SK-N-SH (cell line): ENCODE data around the gene GPRASP1. TPM values are rescaled to one million over a fixed set of nuclear protein-coding genes. Genes with fewer than 3 reads are reported as not detected.

Experiments used
- CTCF ChIA-PET: fragments of 300-600, 350-600 bp; formaldehyde crosslinking; extraction: SDS; loops from one replicate; lab custom pipeline; 2021; lab: Yijun Ruan, JAX
- POLR2A ChIA-PET: fragments of 350-600 bp; sonication (Branson Sonifier 250); formaldehyde crosslinking; extraction: SDS; loops from one replicate; lab custom pipeline; 2020; ENCODE audit warnings: antibody characterized with exemption, inconsistent platforms; lab: Yijun Ruan, JAX
- DNase-seq: peaks from one replicate; pipeline ENCODE4 v3.0.0; 2012
- H2AFZ ChIP-seq: fragments of 200-600 bp; sonication (generic); 2 replicates; pipeline ENCODE4 v1.8.1; 2016; ENCODE audit warnings: antibody characterized with exemption, mild to moderate bottlenecking, low read depth
- H3F3A ChIP-seq: fragments of 200-600 bp; sonication (generic); replicated peaks from 2 replicates; pipeline ENCODE3; 2016; ENCODE audit warnings: antibody characterized with exemption, mild to moderate bottlenecking; ENCODE audit not compliant: insufficient read depth
- H3K27ac ChIP-seq, 2 experiments: fragments of 200-500 bp in 1 of 2; fragments of 200-600 bp in 1 of 2; sonication (Bioruptor generic) in 1 of 2; sonication (generic), shearing (Covaris generic) in 1 of 2; 2 replicates each; pipeline versions ENCODE4 v1.5.1 to v1.6.1; 2014 to 2016; ENCODE audit warnings: low read depth in 2 of 2, inconsistent platforms in 1 of 2, low read length in 1 of 2, mild to moderate bottlenecking in 1 of 2, mixed read lengths in 1 of 2
- H3K27me3 ChIP-seq: fragments of 200-600 bp; sonication (generic), shearing (Covaris generic); 2 replicates; pipeline ENCODE4 v1.6.1; 2016; ENCODE audit warnings: mixed run types; ENCODE audit not compliant: insufficient read depth
- H3K36me3 ChIP-seq, 2 experiments: fragments of 200-500 bp in 1 of 2; fragments of 200-600 bp in 1 of 2; sonication (Bioruptor generic) in 1 of 2; sonication (generic) in 1 of 2; replicated peaks in 1 of 2; 2 replicates each; pipeline versions ENCODE3 to v1.5.1; 2014 to 2016; ENCODE audit warnings: low read length in 1 of 2, mild to moderate bottlenecking in 1 of 2; ENCODE audit not compliant: insufficient read depth in 2 of 2, control insufficient read depth in 1 of 2
- H3K4me1 ChIP-seq, 2 experiments: fragments of 200-500 bp in 1 of 2; fragments of 200-600 bp in 1 of 2; sonication (Bioruptor generic) in 1 of 2; sonication (generic), shearing (Covaris generic) in 1 of 2; 2 replicates each; pipeline versions ENCODE4 v1.5.1 to v1.6.1; 2014 to 2016; ENCODE audit warnings: low read depth in 1 of 2, low read length in 1 of 2, mixed run types in 1 of 2; ENCODE audit not compliant: insufficient read depth in 2 of 2, control insufficient read depth in 1 of 2
- H3K4me2 ChIP-seq: fragments of 200-600 bp; sonication (generic), shearing (Covaris generic); 2 replicates; pipeline ENCODE4 v1.6.1; 2017; ENCODE audit warnings: mixed run types
- H3K4me3 ChIP-seq, 2 experiments: fragments of 200-500 bp in 1 of 2; fragments of 200-600 bp in 1 of 2; sonication (Bioruptor generic) in 1 of 2; sonication (generic), shearing (Covaris generic) in 1 of 2; 2 replicates each; pipeline versions ENCODE4 v1.5.1 to v1.8.1; 2014 to 2016; ENCODE audit warnings: low read depth in 2 of 2, inconsistent platforms in 1 of 2, low read length in 1 of 2, mild to moderate bottlenecking in 1 of 2, mixed read lengths in 1 of 2, moderate library complexity in 1 of 2
- H3K79me2 ChIP-seq: fragments of 200-600 bp; sonication (generic); 2 replicates; pipeline ENCODE4 v1.8.1; 2017; ENCODE audit warnings: mild to moderate bottlenecking; ENCODE audit not compliant: insufficient read depth
- H3K9ac ChIP-seq: fragments of 200-600 bp; sonication (generic); 2 replicates; pipeline ENCODE4 v1.6.1; 2017; ENCODE audit warnings: mixed run types
- H3K9me2 ChIP-seq: fragments of 200-600 bp; sonication (generic); 2 replicates; pipeline ENCODE4 v1.6.1; 2017; ENCODE audit warnings: mixed run types
- H3K9me3 ChIP-seq: fragments of 200-600 bp; sonication (generic); 2 replicates; pipeline ENCODE4 v1.6.1; 2017; ENCODE audit warnings: mixed run types, mild to moderate bottlenecking, moderate library complexity
- H4K20me1 ChIP-seq: fragments of 200-600 bp; sonication (generic); 2 replicates; pipeline ENCODE4 v1.6.1; 2017; ENCODE audit warnings: mild to moderate bottlenecking, mixed run types; ENCODE audit not compliant: insufficient read depth
- ELF1 ChIP-seq: IDR thresholded peaks from 2 replicates; pipeline ENCODE4 v1.4.0; 2012
- EP300 ChIP-seq, 2 experiments: IDR thresholded peaks; 2 replicates each; pipeline versions ENCODE4 v1.4.0 to v1.6.1; 2012; ENCODE audit warnings: borderline replicate concordance in 1 of 2, low read depth in 1 of 2, low read length in 1 of 2
- EZH2phosphoT487 ChIP-seq: fragments of 200-600 bp; sonication (generic); IDR thresholded peaks from 2 replicates; pipeline ENCODE4 v1.6.1; 2017; ENCODE audit warnings: low read depth, mixed run types, mild to moderate bottlenecking, antibody characterized with exemption, moderate library complexity, borderline replicate concordance
- FOSL2 ChIP-seq: IDR thresholded peaks from 2 replicates; pipeline ENCODE4 v1.4.0; 2012; ENCODE audit warnings: low read depth, mild to moderate bottlenecking, moderate library complexity, borderline replicate concordance
- FOXM1 ChIP-seq: IDR thresholded peaks from 2 replicates; pipeline ENCODE4 v1.4.0; 2012; ENCODE audit warnings: low read depth, mild to moderate bottlenecking
- GABPA ChIP-seq: IDR thresholded peaks from 2 replicates; pipeline ENCODE4 v1.4.0; 2012; ENCODE audit warnings: low read depth, mild to moderate bottlenecking
- JUND ChIP-seq: IDR thresholded peaks from 2 replicates; pipeline ENCODE4 v1.4.0; 2012
- MEF2A ChIP-seq: IDR thresholded peaks from 2 replicates; pipeline ENCODE4 v1.4.0; 2012; ENCODE audit warnings: low read depth, borderline replicate concordance
- MXI1 ChIP-seq: IDR thresholded peaks from 2 replicates; pipeline ENCODE4 v1.6.1; 2012; ENCODE audit warnings: mild to moderate bottlenecking, low read depth, low read length, improper control_type of control experiment
- NRF1 ChIP-seq: IDR thresholded peaks from 2 replicates; pipeline ENCODE4 v1.6.1; 2012; ENCODE audit warnings: low read depth, mild to moderate bottlenecking, low read length
- RAD21 ChIP-seq: IDR thresholded peaks from 2 replicates; pipeline ENCODE4 v1.6.1; 2012; ENCODE audit warnings: mild to moderate bottlenecking, low read length
- RCOR1 ChIP-seq: fragments of 150-350 bp; IDR thresholded peaks from 2 replicates; pipeline ENCODE4 v1.6.1; 2017; ENCODE audit warnings: antibody characterized with exemption, low read length
- RFX5 ChIP-seq: IDR thresholded peaks from 2 replicates; pipeline ENCODE4 v1.6.1; 2012; ENCODE audit warnings: mild to moderate bottlenecking, improper control_type of control experiment, low read length
- RXRA ChIP-seq: IDR thresholded peaks from 2 replicates; pipeline ENCODE4 v1.4.0; 2012; ENCODE audit warnings: low read depth, mild to moderate bottlenecking, borderline replicate concordance
- TAF1 ChIP-seq: IDR thresholded peaks from 2 replicates; pipeline ENCODE4 v1.6.1; 2012; ENCODE audit warnings: low read depth, mild to moderate bottlenecking, low read length, moderate library complexity, borderline replicate concordance
- TCF12 ChIP-seq: IDR thresholded peaks from 2 replicates; pipeline ENCODE4 v1.4.0; 2012
- USF1 ChIP-seq: IDR thresholded peaks from 2 replicates; pipeline ENCODE4 v1.4.0; 2012; ENCODE audit warnings: low read depth, borderline replicate concordance
- USF2 ChIP-seq: fragments of 150-350 bp; IDR thresholded peaks from 2 replicates; pipeline ENCODE4 v1.6.1; 2017; ENCODE audit warnings: antibody characterized with exemption, low read length, low read depth, borderline replicate concordance
- YY1 ChIP-seq: IDR thresholded peaks from 2 replicates; pipeline ENCODE4 v1.4.0; 2012; ENCODE audit warnings: low read depth, mild to moderate bottlenecking
- polyA plus RNA-seq, 3 experiments: library from polyadenylated mRNA; depleted of rRNA; stranded (reverse); fragments of >200 nt; gene quantifications; 2 replicates each; pipeline ENCODE4 v1.2.3, GENCODE V29; 2012
- TF ChIP-seq, protein P1 (sequence below): fragments of 200-600 bp; sonication (generic); IDR thresholded peaks from 2 replicates; pipeline ENCODE4 v1.6.1; 2017; ENCODE audit warnings: antibody characterized with exemption, mild to moderate bottlenecking, moderate library complexity
- TF ChIP-seq, protein P2 (sequence below): IDR thresholded peaks from 2 replicates; pipeline ENCODE4; 2012

The GPRASP1 gene
- polyA plus RNA-seq, 1 of the 3 experiments (the other 2 are of a cell fraction), result 2.7 TPM

- Histone ChIP-seq H3K27ac (no peak overlapping the region), H3K36me3 (peaks cover 0 to 5% of the 10 kb centered on the region in 2 experiments), H3F3A (no peaks in the 10 kb centered on the region), H3K9ac (no peak overlapping the region), H3K9me2 (0 out of 2 replicates have a peak, but pooled peaks cover 2% of the 10 kb centered on the region), H2AFZ (no peak overlapping the region), H4K20me1 (no peaks in the 10 kb centered on the region), H3K79me2 (no peaks in the 10 kb centered on the region), H3K4me2 (no peak overlapping the region), H3K4me1 (no peaks in the 10 kb centered on the region), H3K27me3 (no peaks in the 10 kb centered on the region), H3K9me3 (no peaks in the 10 kb centered on the region), H3K4me3 (no peak overlapping the region)
- POLR2A ChIA-PET, result no interaction called here
- CTCF ChIA-PET, result interaction anchor here (0.7 kb wide), 1 partner anchor 987 kb away, joined by 3 read pairs; no protein-coding TSS in a partner anchor
- no peak for DNase-seq
- TF ChIP-seq JUND, result no peak
- TF ChIP-seq, protein P1, sequence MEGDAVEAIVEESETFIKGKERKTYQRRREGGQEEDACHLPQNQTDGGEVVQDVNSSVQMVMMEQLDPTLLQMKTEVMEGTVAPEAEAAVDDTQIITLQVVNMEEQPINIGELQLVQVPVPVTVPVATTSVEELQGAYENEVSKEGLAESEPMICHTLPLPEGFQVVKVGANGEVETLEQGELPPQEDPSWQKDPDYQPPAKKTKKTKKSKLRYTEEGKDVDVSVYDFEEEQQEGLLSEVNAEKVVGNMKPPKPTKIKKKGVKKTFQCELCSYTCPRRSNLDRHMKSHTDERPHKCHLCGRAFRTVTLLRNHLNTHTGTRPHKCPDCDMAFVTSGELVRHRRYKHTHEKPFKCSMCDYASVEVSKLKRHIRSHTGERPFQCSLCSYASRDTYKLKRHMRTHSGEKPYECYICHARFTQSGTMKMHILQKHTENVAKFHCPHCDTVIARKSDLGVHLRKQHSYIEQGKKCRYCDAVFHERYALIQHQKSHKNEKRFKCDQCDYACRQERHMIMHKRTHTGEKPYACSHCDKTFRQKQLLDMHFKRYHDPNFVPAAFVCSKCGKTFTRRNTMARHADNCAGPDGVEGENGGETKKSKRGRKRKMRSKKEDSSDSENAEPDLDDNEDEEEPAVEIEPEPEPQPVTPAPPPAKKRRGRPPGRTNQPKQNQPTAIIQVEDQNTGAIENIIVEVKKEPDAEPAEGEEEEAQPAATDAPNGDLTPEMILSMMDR, result no peak
- TF ChIP-seq MEF2A, result no peak
- TF ChIP-seq TCF12, result no peak
- no peak for TF ChIP-seq FOXM1
- TF ChIP-seq RXRA, result no peak
- TF ChIP-seq USF2, result no peak
- no peak for TF ChIP-seq ELF1
- TF ChIP-seq USF1, result no peak
- no peak for TF ChIP-seq GABPA
These were observed 45.0 kb downstream of the GPRASP1 start for GRCh38 chrX:102696306-102696705.

DNA sequence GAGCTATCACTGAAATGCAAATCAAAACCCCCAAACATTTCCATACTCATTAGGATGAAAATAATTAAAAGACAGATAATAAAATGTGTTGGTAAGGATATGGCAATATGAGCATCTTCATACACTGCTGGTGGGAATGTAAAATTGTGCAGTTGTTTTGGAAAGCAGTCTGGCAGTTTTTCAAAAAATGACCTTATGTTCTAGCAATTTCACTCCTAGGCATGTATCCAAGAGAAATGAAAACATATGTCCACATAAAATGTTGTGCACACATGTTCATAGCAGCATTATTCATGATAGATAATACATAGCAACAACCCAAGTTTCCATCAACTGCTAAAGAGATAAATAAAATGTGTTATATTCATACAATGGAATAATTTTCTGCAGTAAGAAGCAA, 46.2 kb downstream of the GPRASP1 start:
- Histone ChIP-seq H3K9me3 (no peaks in the 10 kb centered on the region), H3K9me2 (0 out of 2 replicates have a peak, but pooled peaks cover 2% of the 10 kb centered on the region), H3K9ac (no peak overlapping the region), H3K27ac (no peak overlapping the region), H3K36me3 (peaks cover 0 to 5% of the 10 kb centered on the region in 2 experiments), H3F3A (no peaks in the 10 kb centered on the region), H3K27me3 (no peaks in the 10 kb centered on the region), H3K4me3 (no peak overlapping the region), H3K4me1 (no peaks in the 10 kb centered on the region), H2AFZ (no peak overlapping the region), H3K4me2 (no peak overlapping the region), H4K20me1 (no peaks in the 10 kb centered on the region), H3K79me2 (no peaks in the 10 kb centered on the region)
- POLR2A ChIA-PET, result no interaction called here
- TF ChIP-seq TAF1 (no peak), MXI1 (no peak), YY1 (no peak), NRF1 (no peak), FOSL2 (no peak), FOXM1 (no peak), RFX5 (no peak), RCOR1 (no peak), GABPA (no peak), EZH2phosphoT487 (no peak), USF2 (no peak), EP300 (IDR thresholded peaks at IDR 0.05; ENCODE audit: borderline replicate concordance in 1 of 2, low read depth in 1 of 2, low read length in 1 of 2) (no peak), RAD21 (no peak)
- TF ChIP-seq, protein P2, sequence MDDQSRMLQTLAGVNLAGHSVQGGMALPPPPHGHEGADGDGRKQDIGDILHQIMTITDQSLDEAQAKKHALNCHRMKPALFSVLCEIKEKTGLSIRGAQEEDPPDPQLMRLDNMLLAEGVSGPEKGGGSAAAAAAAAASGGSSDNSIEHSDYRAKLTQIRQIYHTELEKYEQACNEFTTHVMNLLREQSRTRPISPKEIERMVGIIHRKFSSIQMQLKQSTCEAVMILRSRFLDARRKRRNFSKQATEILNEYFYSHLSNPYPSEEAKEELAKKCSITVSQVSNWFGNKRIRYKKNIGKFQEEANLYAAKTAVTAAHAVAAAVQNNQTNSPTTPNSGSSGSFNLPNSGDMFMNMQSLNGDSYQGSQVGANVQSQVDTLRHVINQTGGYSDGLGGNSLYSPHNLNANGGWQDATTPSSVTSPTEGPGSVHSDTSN, result no peak
- CTCF ChIA-PET, result no interaction called here
- DNase-seq, result no peak
